Measurements from ENCODE around the gene OR10Z1.

DNA sequence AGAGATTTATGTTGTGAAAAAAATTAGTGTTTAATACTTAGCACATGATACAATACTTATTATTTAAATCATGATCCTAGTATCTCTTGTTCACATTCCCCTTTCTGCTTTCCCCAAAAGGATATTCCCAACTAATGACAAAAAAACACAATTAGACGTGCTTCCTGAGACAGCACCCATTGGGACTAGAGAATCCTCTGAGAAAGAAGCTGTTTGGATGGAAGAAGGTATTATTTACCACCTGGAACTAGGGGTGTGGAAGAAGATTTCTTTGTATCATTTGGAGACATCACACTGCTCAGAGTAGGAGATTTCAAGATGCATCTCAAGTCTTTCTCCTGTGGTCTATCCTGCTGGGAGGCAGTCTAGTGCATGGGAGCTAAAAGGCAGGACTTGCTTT is at the start of gene OR10Z1:
- no peak for TF ChIP-seq ZFAT (CRISPR knock-in tag; conservative IDR thresholded peaks at IDR 0.05)
- TF ChIP-seq, protein P1, sequence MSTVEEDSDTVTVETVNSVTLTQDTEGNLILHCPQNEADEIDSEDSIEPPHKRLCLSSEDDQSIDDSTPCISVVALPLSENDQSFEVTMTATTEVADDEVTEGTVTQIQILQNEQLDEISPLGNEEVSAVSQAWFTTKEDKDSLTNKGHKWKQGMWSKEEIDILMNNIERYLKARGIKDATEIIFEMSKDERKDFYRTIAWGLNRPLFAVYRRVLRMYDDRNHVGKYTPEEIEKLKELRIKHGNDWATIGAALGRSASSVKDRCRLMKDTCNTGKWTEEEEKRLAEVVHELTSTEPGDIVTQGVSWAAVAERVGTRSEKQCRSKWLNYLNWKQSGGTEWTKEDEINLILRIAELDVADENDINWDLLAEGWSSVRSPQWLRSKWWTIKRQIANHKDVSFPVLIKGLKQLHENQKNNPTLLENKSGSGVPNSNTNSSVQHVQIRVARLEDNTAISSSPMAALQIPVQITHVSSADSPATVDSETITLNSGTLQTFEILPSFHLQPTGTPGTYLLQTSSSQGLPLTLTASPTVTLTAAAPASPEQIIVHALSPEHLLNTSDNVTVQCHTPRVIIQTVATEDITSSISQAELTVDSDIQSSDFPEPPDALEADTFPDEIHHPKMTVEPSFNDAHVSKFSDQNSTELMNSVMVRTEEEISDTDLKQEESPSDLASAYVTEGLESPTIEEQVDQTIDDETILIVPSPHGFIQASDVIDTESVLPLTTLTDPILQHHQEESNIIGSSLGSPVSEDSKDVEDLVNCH (CRISPR knock-in tag; IDR thresholded peaks at IDR 0.05), result no peak

Measured in HepG2 (cell line).